ENCODE results near the gene MDC1. TPM values are rescaled to one million over a fixed set of nuclear protein-coding genes. Genes with fewer than 3 reads are reported as not detected.

Gene MDC1
- total RNA-seq, 1 donor from 2014 or later = 32.8 TPM

DNA sequence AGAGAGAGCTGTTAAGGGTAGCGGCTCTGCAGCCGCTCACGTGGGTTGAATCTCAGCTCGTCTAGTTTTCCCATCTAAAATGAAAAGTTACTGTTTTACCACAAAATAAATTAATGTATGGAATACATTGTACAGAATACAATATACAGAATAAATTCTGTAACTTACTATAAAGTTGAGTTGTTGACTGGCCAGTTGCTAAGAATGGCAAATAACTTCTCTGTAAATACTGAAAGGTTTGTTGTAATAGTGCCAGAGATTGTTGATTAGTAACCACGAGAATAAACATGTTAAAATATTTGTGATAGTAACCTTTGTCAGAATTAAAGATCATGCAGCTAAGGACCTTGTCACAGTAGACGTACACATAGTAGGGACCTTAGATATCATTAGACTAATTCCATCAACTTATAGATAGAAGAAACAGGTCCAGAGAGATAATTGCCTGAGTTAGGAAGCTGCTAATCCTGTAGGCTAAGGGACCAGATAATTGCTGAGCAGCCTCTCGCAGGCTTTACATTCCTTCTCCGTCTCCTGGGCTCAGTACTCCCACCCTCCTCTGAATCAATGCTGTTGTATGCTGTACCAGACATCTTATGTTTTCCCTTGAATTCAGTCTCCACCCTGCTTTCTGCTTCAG is 25.8 kb downstream of the MDC1 start:
- no peaks in the 10 kb centered on the region for H3K27me3 ChIP-seq
- ATAC-seq (no peak), DNase-seq (no peak)
- intact Hi-C loops (cut with DNase I) = no loop called here
- H3K9me3 ChIP-seq = no peaks in the 10 kb centered on the region
- TF ChIP-seq, protein P1, sequence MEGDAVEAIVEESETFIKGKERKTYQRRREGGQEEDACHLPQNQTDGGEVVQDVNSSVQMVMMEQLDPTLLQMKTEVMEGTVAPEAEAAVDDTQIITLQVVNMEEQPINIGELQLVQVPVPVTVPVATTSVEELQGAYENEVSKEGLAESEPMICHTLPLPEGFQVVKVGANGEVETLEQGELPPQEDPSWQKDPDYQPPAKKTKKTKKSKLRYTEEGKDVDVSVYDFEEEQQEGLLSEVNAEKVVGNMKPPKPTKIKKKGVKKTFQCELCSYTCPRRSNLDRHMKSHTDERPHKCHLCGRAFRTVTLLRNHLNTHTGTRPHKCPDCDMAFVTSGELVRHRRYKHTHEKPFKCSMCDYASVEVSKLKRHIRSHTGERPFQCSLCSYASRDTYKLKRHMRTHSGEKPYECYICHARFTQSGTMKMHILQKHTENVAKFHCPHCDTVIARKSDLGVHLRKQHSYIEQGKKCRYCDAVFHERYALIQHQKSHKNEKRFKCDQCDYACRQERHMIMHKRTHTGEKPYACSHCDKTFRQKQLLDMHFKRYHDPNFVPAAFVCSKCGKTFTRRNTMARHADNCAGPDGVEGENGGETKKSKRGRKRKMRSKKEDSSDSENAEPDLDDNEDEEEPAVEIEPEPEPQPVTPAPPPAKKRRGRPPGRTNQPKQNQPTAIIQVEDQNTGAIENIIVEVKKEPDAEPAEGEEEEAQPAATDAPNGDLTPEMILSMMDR (IDR thresholded peaks at IDR 0.05) = no peak
- peak overlapping the region; percentile 62 for H3K27ac ChIP-seq
- H3K4me3 ChIP-seq = peak overlapping the region; percentile 58
- no peaks in the 10 kb centered on the region for H3K36me3 ChIP-seq
- peaks cover 36% of the 10 kb centered on the region for H3K4me1 ChIP-seq

DNA sequence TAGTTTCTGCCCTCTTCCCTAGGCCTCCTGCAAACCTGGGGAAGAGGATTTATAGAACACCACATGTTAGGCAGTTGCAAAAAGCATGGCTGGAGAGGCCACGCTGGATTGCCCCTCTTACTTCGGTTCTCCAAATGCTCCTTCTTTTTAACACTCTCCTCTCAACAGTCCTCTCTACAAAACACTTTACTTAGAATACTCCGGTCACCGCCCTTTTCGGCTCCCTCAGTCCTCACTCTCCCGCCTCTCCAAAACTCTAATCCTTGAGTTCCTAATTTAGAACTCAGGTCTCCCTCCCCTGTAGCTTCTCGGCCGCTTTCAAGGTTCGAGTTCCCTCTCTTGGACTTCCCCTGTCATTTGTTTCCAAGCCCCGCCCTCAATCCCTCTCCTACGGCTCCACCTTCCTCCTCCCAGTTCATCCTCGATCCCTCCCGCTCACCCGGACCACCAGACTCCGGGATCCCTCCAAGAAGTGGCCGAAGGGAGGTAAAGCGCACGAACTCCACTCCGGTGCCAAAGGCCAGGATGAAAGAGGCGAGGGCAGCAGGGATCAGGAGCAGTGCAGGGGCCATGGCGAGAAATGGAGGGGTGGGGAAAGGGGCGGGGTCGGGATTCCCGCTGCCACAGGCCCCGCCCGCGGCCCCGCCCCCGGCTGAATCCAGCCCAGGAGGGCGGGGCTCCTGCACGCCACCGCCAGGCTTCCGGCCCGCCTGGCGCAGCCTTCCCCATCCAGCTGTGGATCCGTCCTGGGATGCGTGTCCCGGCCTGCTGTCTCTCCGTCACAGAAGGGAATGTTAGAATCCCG is 26.5 kb downstream of the MDC1 start, which contains the start of gene NRM:
Gene NRM (minus strand): TSS at position 582 of the 805 bp plus-strand sequence. CDS start 10 bp downstream, at position 572.
- ATAC-seq (peak; percentile 83), DNase-seq (peak; percentile 92)
- TF ChIP-seq, protein P1 (IDR thresholded peaks at IDR 0.05) = no peak
- intact Hi-C loops (cut with DNase I) = no loop called here
- H3K36me3 ChIP-seq = no peaks in the 10 kb centered on the region
- H3K27me3 ChIP-seq = no peaks in the 10 kb centered on the region
- H3K4me1 ChIP-seq = peaks cover 32% of the 10 kb centered on the region
- H3K4me3 ChIP-seq = peak within 1 kb of the TSS; percentile 58
- H3K27ac ChIP-seq = peak within 1 kb of the TSS; percentile 62
- no peaks in the 10 kb centered on the region for H3K9me3 ChIP-seq

DNA sequence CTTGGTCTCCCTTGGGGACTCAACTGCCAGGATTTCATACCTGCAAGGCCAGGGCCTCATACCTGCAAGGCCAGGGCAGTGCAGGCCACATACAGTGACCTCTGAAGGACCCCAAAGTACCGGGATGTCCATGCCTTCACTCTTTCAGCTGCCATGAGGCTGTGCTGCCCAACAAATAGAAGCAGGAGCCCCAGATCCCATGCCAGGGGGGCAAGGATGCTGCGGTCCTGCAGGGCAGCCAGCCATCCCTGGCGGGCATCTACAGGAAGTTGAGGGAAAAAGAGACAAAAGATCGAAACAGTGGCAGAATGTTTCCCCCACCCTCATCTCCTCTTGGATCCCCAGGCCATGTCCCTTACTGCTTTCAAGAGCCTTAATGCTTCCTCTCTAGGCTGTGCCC is 27.1 kb downstream of the MDC1 start:
- H3K27ac ChIP-seq = peak overlapping the region; percentile 62
- TF ChIP-seq, protein P1 (IDR thresholded peaks at IDR 0.05) = no peak
- ATAC-seq (no peak), DNase-seq (peak; percentile 40)
- peak overlapping the region; percentile 58 for H3K4me3 ChIP-seq
- H3K36me3 ChIP-seq = no peaks in the 10 kb centered on the region
- H3K9me3 ChIP-seq = no peaks in the 10 kb centered on the region
- intact Hi-C loops (cut with DNase I) = no loop called here
- peaks cover 33% of the 10 kb centered on the region for H3K4me1 ChIP-seq
- no peaks in the 10 kb centered on the region for H3K27me3 ChIP-seq

DNA sequence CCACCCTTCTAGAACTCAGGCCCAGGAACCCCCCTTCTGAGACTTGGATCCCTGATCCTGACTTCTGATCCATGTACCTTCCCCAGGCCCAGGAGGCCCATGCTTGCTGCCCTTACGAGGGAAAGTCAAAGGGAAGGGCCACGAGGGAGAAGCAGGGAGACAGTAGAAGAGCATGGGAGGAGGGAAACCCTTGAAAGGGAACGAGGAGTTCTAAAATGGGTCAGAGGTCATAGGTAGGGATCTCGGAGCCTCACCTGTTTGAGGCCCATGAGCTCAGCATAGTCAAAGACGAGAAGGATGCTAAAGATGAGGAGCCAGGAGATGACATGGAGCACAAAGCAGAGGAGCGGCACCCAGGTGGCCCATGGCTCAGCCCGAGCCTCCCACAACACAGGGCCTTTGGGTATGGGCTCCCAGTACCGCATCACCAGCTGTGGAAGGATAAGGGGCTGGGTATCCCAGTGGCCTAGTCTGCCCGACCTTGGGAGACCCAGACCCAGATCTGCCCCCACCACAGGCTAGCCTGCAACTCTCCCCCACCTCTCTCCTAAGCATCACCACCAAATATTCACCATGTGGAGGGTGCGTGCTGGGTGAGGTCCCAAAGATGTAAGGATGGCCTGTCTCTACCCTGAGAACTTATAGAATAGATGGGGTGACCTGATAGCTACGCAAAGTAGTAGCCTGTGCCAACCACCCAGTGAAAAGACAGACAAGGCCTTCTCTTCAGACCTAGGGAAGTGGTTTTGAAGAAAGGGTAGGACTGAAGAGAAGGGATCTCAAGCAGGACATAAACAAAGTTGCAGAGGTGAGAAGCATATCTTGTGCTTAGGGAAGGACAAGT is 27.8 kb downstream of the MDC1 start:
- ATAC-seq (no peak), DNase-seq (no peak)
- Histone ChIP-seq H3K4me1 (peaks cover 33% of the 10 kb centered on the region), H3K36me3 (no peaks in the 10 kb centered on the region), H3K27ac (peak overlapping the region; percentile 92), H3K9me3 (no peaks in the 10 kb centered on the region), H3K27me3 (no peaks in the 10 kb centered on the region), H3K4me3 (no peak overlapping the region)
- TF ChIP-seq, protein P1 (IDR thresholded peaks at IDR 0.05) = no peak
- intact Hi-C loops (cut with DNase I) = no loop called here

DNA sequence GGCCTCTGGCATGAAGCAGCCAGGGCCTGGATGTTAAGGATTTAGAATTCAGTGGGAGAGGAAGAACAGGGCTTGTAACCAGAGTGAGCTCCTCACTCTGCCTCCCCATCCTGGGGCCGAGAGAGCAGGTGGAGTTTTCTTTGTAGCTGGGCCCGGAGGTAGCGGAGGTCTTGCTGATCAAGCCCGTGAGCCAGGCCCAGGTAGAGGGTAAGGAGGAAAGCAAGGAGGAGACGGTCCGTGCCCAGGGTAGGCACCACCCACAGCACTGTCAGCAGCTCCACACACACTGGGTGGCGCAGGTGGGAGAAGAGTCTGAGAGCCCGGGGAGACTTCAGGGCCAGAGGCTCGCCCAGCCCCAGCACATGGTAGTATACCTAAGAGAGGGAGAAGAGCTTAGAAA is 28.5 kb downstream of the MDC1 start:
- intact Hi-C loops (cut with DNase I) = no loop called here
- Histone ChIP-seq H3K9me3 (no peaks in the 10 kb centered on the region), H3K36me3 (no peaks in the 10 kb centered on the region), H3K4me1 (peaks cover 33% of the 10 kb centered on the region), H3K4me3 (peak overlapping the region; percentile 78), H3K27me3 (no peaks in the 10 kb centered on the region), H3K27ac (peak overlapping the region; percentile 92)
- TF ChIP-seq, protein P1 (IDR thresholded peaks at IDR 0.05) = no peak
- ATAC-seq (no peak), DNase-seq (no peak)

All from upper lobe of right lung (tissue), 1 donor.